NCI-H82 treated with DMSO at 0.1 percent for 48 hours (cell line): ENCODE measurements around the gene ZNF688.
"Not testable (repeated sequence)": the region's sequence is repeated elsewhere in the genome, so short reads cannot be mapped to it uniquely, and the experiment has no call there.

Experiments used
- DNase-seq: peaks from one replicate; lab custom pipeline; 2025; ENCODE audit not compliant: unreplicated experiment; lab: John Stamatoyannopoulos, UW

The ZNF688 gene

DNA sequence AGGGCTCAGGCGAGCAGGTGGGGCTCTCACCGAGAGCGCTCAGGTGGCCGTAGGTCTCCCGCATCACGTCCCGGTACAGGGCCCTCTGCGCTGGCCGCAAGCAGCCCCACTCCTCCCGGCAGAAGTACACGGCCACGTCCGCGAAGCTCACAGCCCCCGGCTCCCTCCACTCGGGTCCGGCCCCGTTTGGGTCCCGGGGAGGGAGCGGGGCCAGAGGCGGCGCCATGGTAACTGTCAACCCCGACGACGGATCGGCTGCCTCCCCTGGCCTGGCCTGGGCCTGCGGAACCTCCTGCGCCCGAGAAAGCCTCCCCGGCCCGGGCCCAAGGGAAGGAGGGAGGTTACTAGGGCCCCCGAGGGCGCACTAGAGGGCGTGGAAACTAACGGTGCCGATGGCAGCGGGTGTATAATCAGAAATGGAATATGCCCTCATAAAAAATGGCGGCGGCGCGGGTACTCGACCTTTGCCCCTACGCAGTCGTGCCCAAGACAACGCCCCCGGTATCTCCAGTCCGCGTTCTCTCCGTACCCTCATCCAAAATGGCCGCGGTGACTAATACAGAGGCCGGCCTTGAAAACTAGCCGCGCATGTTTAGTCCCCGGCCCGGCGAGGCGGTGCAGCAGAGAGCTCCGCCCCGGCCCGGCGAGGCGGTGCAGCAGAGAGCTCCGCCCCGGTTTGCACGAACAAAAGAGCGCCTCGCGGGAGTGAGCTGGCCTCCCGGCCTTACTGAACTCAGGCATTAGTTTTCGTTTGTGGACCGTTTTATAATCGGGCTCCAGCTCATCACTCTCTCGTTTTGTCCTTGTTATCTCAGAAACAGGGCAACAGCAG lies 13.3 kb downstream of the ZNF688 start, which contains the start of gene ZNF764:
Gene ZNF764, minus strand, starts transcription at position 418 of the 832 bp plus-strand sequence. Its CDS starts 192 bp downstream, at position 226.
- peak; percentile 87 for DNase-seq

DNA sequence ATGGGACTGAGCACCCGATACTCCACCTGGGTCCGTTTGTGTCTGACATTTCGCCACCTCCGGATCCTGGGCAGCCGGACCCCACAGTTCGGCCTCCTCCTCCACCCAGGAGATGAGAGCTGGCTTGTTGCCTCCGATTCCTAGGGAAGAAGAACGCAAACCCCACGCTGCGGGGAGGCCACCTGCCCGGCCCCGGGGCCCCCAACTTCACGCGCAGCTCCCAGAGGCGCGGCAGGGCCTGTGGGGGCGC lies 13.9 kb downstream of the ZNF688 start:
- no peak for DNase-seq

DNA sequence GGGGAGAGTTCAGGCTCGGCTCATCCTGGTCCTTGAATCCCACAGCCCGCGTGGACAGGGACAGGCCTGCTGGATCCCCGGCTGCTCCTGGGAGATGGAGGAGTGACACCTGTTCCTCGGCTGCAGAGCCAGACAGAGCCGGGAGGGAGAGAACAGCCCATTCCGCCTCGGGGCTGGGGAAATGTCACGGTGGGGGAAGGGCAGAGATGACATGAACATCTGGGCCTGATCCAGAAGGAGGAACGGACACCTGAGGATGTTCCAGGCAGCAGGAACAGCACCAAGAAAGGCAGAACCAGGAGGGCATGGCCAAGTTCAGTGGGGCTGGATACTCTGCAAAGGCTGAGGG lies 15.4 kb downstream of the ZNF688 start:
- no peak for DNase-seq

DNA sequence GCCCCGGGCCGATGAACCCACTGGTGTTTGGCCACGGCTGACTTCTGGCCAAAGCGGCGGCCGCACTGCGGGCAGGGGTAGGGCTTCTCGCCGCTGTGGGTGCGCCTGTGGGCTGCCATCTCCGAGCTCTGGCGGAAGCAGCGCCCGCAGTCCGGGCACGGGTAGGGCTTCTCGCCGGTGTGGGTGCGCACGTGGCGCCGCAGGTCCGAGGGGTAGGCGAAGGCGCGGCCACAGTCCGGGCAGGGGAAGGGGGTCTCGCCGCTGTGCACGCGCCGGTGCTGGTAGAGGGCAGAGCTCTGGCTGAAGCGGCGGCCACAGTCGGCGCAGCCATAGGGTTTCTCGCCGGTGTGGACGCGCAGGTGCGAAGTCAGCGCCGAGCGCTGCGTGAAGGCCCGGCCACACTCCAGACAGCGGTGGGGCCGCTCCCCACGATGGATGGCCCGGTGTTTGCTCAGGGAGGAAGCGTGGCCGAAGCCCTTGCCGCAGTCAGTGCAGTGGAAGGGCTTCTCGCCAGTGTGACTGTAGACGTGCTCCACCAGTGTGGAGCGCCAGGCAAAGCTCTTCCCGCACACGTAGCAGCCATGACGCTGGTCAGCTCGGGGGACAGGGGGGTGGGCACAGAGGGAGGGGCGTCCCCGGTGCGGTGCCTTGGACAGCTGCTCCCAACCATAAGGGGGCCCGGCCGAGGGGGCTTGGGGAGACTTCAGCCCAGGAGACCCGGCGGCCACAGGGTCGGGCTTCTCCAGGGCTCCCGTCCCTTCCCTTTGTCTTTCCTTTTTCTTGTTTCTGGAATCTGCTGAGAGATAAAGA lies 16.0 kb downstream of the ZNF688 start:
- no peak for DNase-seq

DNA sequence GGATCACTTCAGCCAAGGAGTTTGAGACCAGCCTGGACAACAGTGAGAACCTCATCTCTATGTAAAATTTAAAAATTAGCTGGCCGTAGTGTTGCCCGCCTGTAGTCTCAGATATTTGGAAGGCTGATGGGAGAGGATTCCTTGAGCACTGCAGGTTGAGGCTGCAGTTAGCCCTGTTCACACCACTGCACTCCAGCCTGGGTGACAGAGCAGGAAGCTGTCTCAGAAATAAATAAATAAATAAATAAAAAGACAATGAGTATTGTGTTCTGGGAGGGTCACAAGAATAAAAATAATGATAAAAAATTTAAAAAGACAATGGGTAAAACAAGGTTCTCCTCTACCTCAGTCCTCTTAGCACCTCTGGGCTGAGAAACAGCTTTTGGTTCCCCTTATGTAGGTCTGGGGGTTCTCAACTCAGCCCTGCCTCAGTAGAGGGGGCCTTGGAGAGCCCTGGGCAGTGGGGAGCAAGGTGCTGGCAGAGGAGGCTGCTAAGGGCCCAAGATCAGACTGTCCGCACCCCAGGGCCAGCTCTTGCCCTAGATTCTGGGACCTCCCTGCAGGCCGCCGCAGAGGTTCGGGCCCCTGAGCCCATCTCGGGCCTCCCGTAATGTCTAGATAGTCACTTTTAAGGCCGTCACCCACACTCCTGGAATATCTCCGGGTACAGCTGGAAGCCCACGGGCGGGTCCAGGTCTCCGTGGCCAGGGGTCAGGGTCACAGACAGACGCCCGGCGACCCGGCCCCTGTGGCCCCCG lies 16.8 kb downstream of the ZNF688 start:
- no peak for DNase-seq

DNA sequence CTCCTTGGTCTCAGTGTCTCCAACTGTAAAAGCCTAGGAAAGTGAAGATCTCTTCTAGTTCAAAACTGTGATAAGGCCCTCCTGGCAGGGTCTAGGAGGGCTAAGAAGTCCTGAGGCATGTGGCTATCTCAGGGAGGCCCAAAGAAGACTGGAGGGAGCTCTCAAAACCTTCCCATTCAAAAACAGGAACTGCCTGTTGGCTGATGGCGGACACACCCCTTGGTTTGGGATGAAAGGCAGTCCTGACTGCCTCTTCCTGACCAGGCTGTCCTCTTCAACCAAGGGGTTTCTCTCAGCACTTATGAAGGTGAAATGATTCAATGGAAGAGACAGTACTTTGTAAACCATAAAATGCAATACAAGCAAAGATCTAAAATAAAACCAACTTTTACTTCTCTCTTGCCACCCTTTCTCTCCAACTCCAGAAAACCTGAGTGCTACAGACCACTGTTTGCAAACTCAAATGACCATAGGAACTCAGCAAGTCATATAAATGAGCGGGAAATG lies 18.1 kb downstream of the ZNF688 start:
- DNase-seq, result no peak

DNA sequence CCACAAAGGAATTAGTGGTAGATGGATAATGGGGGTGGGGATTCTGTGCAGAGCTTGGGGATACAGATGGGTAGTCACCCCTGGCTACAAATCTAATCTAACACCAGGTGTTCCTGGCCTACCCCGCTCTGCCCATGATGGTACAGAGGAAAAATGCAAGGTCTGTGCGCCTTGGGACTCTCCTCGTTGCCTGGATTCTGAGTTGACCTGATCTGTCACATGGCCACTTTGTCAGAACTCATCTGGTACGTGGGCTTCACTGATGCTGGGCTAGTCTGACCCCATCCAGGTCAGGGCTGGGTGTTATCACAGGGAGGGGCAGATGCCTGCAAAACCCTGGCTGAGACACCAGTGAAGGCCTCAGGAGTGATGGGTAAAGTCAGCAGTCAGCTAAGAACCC lies 18.6 kb downstream of the ZNF688 start:
- DNase-seq, result no peak

DNA sequence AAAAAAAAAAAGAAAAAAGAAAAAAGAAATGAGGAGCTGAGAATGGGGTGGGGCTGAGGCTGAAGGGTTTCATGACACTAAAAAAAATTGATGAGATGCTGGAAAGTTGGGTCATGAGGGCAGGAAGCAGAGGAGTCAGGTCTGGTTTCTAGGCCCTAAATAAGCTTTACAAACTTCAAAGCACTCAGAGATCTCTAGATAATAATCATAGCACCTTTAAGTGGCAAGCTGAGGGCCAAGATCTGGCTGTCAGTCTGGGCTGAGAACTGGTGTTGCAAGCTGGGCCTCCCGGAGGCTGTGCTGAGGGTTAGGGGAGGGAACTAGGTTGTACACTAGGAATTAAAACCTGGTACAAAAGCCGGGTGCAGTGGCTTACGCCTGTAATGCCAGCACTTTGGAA lies 19.7 kb downstream of the ZNF688 start:
- DNase-seq, result no peak

DNA sequence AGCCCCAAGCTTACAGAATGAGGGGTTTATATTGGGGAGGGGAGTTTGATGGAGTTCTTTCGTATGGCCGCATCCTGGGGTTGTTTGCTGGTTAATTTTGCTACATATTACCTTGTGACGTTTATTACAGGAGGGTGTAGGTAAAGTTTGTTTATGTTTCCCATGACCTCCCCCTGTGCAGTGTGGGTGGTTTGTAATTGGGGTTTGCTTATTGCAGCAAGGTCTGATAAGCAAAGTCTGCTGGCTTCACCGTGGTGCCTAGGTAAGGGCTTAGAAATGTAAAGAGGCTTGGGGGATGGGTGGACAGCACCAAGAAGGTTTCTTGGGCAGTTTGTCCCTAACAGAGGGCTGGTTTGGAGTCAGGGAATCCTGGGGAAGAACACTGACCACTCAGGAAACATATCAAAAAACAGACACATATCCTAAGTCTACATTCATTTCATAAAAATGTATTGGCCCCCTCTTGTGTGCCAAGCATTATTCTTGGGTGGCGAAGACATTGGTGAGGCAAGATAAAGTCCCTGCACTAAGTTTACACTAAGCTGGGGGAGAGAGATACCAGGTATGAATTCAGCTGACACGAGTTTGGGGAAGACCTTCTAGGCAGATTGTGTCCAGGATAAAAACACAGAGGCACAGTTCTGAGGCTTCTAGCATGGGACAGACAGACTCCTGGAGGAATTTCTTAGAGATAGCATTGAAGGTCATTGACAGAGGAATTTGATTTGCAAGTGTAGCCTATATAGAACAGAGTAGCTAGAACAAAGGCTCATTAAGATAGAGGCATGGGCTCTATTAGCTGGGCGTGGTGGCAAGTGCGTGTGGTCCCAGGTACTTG lies 22.9 kb downstream of the ZNF688 start:
- no peak for DNase-seq

DNA sequence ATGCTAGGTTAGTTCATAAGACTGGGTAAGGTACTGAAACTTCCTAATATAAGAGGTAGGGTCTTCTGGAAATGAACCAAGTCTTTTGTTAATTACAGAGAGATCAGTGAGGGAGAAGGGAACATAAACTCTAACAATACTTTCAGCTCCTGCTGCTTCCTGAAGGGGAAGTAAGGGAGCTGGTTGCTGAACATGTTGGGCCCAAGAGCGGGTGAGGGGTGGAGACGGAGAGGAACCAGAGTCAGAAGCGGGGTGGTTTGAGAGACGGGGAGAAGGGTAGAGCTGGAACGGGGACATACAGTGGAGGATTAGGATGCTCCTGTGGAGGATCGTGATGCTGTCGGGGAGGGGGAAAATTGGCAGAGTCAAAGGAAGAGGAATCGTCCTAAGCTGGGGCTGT lies 25.4 kb downstream of the ZNF688 start:
- DNase-seq, result no peak

DNA sequence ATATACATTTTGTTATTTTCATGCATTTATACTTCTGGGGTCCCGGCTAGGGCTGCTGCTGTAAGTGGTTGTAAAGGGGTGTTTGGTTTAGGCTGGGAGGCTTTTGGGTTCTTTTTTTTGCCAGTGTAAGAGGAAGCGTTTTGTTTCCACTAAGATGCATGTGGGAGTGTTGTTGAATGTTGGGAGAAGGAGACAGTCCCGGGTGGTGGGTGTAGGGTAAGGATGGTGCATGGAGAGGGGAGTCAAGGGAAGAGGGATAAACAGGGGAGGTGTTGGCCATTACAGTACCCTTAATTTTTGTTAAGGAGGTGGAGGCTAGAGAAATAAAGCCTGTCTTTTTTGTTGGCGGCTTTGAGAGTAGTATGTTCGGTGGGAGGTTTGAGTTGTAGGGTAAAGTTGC lies 28.4 kb downstream of the ZNF688 start:
- no peak for DNase-seq

DNA sequence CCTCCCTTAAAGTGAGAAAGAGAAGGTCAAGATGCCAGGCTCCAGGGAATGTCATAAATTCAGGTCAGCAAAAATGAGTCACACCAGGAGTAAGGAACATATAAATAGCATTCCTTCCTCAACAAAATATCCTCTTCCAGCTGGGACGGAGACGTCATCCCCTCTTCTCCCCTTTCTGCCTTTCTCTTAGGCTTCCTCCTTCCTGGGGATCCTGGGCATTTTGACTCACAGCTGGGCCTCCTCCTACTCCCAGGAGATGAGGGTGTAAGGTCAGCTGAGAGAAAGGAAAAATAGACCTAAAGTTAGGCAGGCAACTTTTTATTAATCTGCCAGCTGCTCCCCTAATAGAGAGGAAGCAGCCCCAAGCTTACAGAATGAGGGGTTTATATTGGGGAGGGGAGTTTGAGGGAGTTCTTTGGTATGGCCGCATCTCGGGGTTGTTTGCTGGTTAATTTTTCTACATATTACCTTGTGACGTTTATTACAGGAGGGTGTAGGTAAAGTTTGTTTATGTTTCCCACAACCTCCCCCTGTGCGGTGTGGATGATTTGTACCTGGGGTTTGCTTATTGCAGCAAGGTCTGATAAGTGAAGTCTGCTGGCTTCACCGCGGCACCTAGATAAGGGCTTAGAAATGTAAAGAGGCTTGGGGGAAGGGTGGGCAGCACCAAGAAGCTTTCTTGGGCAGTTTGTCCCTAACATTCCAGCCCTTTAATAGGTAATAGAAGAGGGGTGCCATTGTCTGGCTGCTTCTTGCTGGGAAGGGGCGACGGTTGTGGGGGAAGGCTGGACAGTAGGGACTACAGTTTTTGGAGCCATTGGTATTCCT lies 29.8 kb downstream of the ZNF688 start:
- no peak for DNase-seq

DNA sequence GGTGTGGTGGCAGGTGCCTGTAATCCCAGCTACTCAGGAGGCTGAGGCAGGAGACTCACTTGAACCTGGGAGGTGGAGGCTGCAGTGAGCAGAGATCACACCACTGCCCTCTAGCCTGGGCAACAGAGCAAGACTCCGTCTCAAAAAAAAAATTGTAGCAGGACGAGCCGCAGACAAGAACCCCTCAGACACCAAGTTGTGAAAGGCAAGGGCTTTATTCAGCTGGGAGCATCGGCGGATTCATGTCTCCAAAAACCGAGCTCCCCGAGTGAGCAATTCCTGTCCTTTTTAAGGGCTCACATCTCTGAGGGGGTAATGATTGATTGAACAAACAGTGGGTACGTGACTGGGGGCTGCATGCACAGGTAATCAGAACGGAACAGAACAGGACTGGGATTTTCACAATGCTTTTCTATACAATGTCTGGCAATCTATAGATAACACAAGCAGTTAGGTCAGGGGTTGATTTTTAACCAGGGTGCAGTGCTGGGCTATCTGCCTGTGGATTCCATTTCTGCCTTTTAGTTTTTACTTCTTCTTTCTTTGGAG lies 30.5 kb downstream of the ZNF688 start:
- not testable (repeated sequence) for DNase-seq

DNA sequence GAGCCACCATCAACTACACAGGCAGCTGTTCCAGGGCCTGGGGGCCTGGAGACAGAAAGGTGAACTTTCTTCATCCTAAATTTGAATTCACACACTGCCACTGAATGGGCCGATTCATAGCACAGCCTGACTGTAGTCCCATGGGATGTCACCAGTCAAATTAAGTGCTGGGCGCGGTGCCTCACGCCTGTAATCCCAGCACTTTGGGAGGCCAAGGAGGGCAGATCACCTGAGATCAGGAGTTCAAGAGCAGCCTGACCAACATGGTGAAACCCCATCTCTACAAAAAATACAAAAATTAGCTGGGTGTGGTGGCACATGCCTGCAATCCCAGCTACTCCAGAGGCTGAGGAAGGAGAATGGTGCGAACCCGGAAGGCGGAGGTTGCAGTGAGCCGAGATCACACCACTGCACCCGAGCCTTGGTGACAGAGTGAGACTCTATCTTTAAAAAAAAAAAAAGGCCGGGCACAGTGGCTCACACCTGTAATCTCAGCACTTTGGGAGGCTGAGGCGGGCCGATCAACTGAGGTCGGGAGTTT lies 31.5 kb downstream of the ZNF688 start:
- DNase-seq, result not testable (repeated sequence)

DNA sequence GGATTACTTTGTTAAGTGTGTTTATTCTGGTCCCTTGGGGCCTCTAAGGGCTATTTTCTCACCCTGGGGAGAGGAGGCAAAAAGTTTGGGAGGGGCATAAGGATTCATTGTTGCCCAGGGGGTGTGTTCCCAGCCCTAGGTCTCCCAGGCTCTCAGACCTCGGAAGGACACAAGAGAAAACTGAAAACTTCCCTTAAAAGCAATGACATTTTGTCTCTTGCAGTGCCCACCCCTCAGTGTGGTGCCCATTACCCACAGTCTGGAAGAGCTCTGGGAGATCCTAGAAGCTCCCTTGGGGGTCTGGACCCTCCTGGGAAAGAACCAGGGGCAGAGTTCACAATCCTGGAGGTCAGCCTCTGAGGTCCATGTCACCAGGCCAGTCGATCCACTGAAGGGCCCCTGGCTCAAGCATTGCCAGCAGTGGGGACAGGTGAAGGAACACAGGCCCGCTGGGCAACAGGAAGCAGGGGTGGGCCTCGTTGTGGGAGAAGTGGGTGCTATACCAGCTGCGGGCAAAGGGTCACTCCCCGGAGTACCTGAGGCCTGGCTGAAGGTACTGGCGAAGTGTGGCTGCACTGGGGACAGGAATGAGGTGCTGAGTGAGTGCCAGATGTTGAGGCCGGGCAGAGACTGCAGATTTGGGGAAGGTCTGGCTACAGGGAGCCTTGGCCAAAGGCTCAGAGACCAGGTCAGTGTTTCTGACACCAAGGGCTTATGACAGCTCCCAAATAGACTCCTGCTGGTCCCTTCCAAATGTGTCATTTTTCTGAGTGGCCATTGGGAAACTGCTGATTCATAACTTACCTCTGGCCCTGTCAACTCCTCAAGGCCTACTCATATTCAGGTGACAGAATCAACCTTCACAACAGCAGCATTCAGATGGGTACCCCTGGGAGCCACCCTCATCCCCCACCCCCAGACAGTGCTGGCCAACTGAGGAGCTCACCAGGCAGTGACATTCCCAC lies 32.2 kb downstream of the ZNF688 start:
- no peak for DNase-seq

DNA sequence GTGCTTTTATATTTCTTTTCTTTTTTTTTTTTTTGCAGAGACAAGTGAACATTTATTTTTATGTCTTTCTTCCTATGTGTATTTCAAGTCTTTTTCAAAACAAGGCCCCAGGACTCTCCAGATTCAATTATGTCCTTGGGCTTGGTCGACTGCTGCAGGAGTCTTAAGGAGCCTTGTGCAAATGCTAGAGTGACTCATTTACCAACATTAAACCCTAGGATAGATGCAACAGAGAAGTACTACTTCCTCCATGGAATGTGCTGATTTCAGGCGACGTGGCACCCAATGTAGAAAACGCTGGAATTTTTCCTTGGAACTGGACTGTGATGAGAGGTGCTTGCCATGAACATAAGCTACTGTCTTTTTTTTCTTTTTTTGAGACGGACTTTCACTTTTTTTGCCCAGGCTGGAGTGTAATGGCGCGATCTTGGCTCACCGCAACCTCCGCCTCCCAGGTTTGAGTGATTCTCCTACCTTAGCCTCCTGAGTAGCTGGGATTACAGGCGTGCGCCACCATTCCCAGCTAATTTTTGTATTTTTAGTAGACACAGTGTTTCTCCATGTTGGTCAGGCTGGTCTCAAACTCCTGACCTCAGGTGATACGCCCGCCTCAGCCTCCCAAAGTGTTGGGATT lies 35.0 kb downstream of the ZNF688 start:
- DNase-seq, result not testable (repeated sequence)

DNA sequence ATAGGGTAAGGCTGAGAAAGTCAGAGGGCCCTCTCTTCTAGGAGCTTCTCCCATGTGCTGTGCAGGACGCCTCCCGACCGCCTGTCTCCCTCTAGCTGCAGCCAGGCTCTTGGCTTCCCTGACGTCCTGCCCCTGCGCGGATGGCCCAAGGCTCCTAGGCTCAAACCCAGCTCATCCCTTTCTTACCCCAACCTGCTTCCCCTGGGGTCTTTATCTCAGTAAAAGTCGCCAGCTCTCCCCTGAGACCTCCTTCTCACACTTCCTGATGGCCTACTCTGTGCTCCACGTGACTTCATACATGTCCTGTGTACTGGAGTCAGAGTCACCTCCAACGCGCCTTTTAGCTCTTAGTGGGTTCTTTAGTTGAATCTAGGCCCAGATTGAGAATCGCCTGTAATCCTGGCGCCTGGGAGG lies 35.7 kb downstream of the ZNF688 start:
- peak; percentile 42 for DNase-seq
